ENCODE measurements around the gene TP53TG5.

DNA sequence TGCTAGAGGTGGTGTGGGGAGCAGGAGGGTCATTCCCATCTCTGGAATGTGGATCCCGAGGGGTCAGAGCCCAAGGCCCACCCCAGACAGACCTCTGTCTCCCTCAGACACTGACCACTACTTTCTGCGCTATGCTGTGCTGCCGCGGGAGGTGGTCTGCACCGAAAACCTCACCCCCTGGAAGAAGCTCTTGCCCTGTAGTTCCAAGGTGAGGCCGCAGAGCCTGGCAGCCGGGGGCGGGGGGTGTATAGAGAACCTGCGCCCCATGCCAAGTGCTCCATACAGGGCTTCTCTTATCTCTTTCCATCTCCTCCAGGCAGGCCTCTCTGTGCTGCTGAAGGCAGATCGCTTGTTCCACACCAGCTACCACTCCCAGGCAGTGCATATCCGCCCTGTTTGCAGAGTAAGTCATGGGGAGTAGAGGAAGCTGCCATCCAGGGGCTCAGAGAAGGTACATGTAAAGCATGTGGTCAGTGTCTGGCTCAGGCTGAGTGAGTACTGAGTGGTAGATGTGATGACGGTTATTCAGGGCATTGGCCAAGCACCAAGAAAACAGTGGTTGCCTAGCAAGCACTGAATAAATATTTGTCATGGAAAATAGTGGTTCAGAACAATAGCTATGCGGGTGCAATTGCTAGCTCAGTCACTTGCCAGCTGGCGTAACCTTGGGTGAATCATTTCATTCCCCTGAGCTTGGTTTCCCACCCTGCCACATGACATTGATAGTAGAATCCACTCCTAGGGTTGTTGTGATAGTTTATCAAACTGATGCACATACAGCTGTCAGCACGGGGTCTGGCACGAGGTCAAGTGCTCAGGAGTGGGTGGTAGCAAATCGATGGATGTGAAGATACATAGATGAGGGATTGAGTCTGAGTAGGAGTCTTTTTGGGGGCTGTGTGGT lies 41.3 kb upstream of the TP53TG5 start:
- no peak for TF ChIP-seq MTA3 (IDR thresholded peaks at IDR 0.05; ENCODE audit: borderline replicate concordance, low read length)
- no peak for TF ChIP-seq KDM1A (IDR thresholded peaks at IDR 0.05; ENCODE audit: borderline replicate concordance)
- TF ChIP-seq, protein P1, sequence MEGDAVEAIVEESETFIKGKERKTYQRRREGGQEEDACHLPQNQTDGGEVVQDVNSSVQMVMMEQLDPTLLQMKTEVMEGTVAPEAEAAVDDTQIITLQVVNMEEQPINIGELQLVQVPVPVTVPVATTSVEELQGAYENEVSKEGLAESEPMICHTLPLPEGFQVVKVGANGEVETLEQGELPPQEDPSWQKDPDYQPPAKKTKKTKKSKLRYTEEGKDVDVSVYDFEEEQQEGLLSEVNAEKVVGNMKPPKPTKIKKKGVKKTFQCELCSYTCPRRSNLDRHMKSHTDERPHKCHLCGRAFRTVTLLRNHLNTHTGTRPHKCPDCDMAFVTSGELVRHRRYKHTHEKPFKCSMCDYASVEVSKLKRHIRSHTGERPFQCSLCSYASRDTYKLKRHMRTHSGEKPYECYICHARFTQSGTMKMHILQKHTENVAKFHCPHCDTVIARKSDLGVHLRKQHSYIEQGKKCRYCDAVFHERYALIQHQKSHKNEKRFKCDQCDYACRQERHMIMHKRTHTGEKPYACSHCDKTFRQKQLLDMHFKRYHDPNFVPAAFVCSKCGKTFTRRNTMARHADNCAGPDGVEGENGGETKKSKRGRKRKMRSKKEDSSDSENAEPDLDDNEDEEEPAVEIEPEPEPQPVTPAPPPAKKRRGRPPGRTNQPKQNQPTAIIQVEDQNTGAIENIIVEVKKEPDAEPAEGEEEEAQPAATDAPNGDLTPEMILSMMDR (IDR thresholded peaks at IDR 0.05 in 2 of 3, conservative IDR thresholded peaks at IDR 0.05 in 1 of 3; ENCODE audit: control insufficient read depth in 2 of 3, extremely low read depth in 1 of 3, insufficient read depth in 1 of 3, low read depth in 3 of 3, low read length in 3 of 3), result no peak
- no peak for TF ChIP-seq SPI1 (IDR thresholded peaks at IDR 0.05; ENCODE audit: borderline replicate concordance, insufficient read depth, low read depth, low read length)

Measured in GM12878 (cell line).